ENCODE measurements around the gene PRDM5. TPM values are rescaled to one million over a fixed set of nuclear protein-coding genes. Genes with fewer than 3 reads are reported as not detected.

Gene PRDM5
- total and polyA plus RNA-seq, 2 of the 13 experiments (the other 11 are each of a cell fraction or from before 2014, with no cell fraction given): not detected

- H4K20me1 ChIP-seq (ENCODE audit: insufficient read depth, low read length): no peaks in the 10 kb centered on the region
- no peaks in the 10 kb centered on the region for H3K79me2 ChIP-seq (ENCODE audit: insufficient read depth, low read length)
- FAIRE-seq: no peak
- ChIA-PET POLR2A (no interaction called here), CTCF (ENCODE audit: low intra/inter-chr PET ratio, low total read pairs) (no interaction called here)
- H3K4me2 ChIP-seq (ENCODE audit: low read depth, low read length): no peak overlapping the region
- intact Hi-C loops (cut with micrococcal nuclease; ENCODE audit: unreplicated experiment) (no loop called here), in situ Hi-C loops (cut with HindIII; ENCODE audit: extremely low pct_ligation_motif_present, low pct_unique_long_range_greater_than_20kb) (no loop called here)
- H3K4me1 ChIP-seq (ENCODE audit: insufficient read depth, low read length): no peaks in the 10 kb centered on the region
- 2% methylated on average over 3 of the region's 3 CpGs for WGBS (ENCODE audit: low lambda C conversion rate)
- H3K27me3 ChIP-seq (ENCODE audit: control insufficient read depth in 1 of 2, insufficient read depth in 2 of 2, low read length in 2 of 2): no peaks in the 10 kb centered on the region
- no peaks in the 10 kb centered on the region for H3K9me3 ChIP-seq (ENCODE audit: low read length)
- ATAC-seq: no peak
- no peaks in the 10 kb centered on the region for H3K36me3 ChIP-seq (replicated peaks in 1 of 2; ENCODE audit: control insufficient read depth in 1 of 2, insufficient read depth in 2 of 2, low read length in 2 of 2)
- no peak overlapping the region for H3K4me3 ChIP-seq (replicated peaks in 1 of 3; ENCODE audit: insufficient read depth in 1 of 3, low read depth in 2 of 3, low read length in 3 of 3)
- H3K9ac ChIP-seq (ENCODE audit: insufficient read depth, low read depth, low read length): no peak overlapping the region
- no peak overlapping the region for H2AFZ ChIP-seq (ENCODE audit: low read length)
- no TSS peak for BruUV-seq (replicated peaks)
- TF ChIP-seq TEF (CRISPR knock-in tag; IDR thresholded peaks at IDR 0.05): no peak
- 0 out of 2 replicates have a peak, but pooled peaks have one; percentile 18 for TF ChIP-seq ATF7 (IDR thresholded peaks at IDR 0.05)
- TF ChIP-seq ATF7 (CRISPR knock-in tag; IDR thresholded peaks at IDR 0.05): no peak
- TF ChIP-seq CREB1 (IDR thresholded peaks at IDR 0.05): peak; percentile 82
- TF ChIP-seq CREB1 (CRISPR knock-in tag; IDR thresholded peaks at IDR 0.05): no peak
- no peak overlapping the region for H3K27ac ChIP-seq (ENCODE audit: extremely low read length, insufficient read depth, low read length)
- no peak for DNase-seq (ENCODE audit: low spot score)
Measured at GRCh38 chr4:120857312-120857711, 65.2 kb downstream of the PRDM5 start.

GRCh38 chr4:120856294-120856693, 66.2 kb downstream of the PRDM5 start:
- Histone ChIP-seq H3K4me2 (ENCODE audit: low read depth, low read length) (no peak overlapping the region), H3K4me3 (replicated peaks in 1 of 3; ENCODE audit: insufficient read depth in 1 of 3, low read depth in 2 of 3, low read length in 3 of 3) (no peak overlapping the region), H3K27ac (ENCODE audit: extremely low read length, insufficient read depth, low read length) (no peak overlapping the region), H3K79me2 (ENCODE audit: insufficient read depth, low read length) (no peaks in the 10 kb centered on the region), H3K9me3 (ENCODE audit: low read length) (no peaks in the 10 kb centered on the region), H3K27me3 (ENCODE audit: control insufficient read depth in 1 of 2, insufficient read depth in 2 of 2, low read length in 2 of 2) (no peaks in the 10 kb centered on the region), H3K36me3 (replicated peaks in 1 of 2; ENCODE audit: control insufficient read depth in 1 of 2, insufficient read depth in 2 of 2, low read length in 2 of 2) (no peaks in the 10 kb centered on the region), H4K20me1 (ENCODE audit: insufficient read depth, low read length) (no peaks in the 10 kb centered on the region), H3K9ac (ENCODE audit: insufficient read depth, low read depth, low read length) (no peak overlapping the region), H2AFZ (ENCODE audit: low read length) (no peak overlapping the region), H3K4me1 (ENCODE audit: insufficient read depth, low read length) (no peaks in the 10 kb centered on the region)
- in situ Hi-C loops (cut with HindIII; ENCODE audit: extremely low pct_ligation_motif_present, low pct_unique_long_range_greater_than_20kb): no loop called here
- BruUV-seq (replicated peaks): no TSS peak
- TF ChIP-seq GLI4 (CRISPR knock-in tag; IDR thresholded peaks at IDR 0.05; ENCODE audit: borderline replicate concordance): no peak
- TF ChIP-seq SMAD3 (CRISPR knock-in tag; IDR thresholded peaks at IDR 0.05): no peak
- TF ChIP-seq ZNF496 (CRISPR knock-in tag; IDR thresholded peaks at IDR 0.05; ENCODE audit: insufficient replicate concordance): no peak
- no peak for TF ChIP-seq IRX3 (CRISPR knock-in tag; IDR thresholded peaks at IDR 0.05; ENCODE audit: borderline replicate concordance, low read depth)
- no peak for TF ChIP-seq ELF4 (CRISPR knock-in tag; IDR thresholded peaks at IDR 0.05; ENCODE audit: borderline replicate concordance)
- no peak for TF ChIP-seq MEIS2 (CRISPR knock-in tag; IDR thresholded peaks at IDR 0.05)
- TF ChIP-seq ZNF414 (CRISPR knock-in tag; IDR thresholded peaks at IDR 0.05): no peak
- no peak for TF ChIP-seq ZNF292 (CRISPR knock-in tag; IDR thresholded peaks at IDR 0.05; ENCODE audit: borderline replicate concordance, low read depth)
- TF ChIP-seq IKZF5 (CRISPR knock-in tag; IDR thresholded peaks at IDR 0.05): no peak
- TF ChIP-seq FOXK2 (IDR thresholded peaks at IDR 0.05): no peak
- FAIRE-seq: no peak
- no peak for DNase-seq (ENCODE audit: low spot score)
- CTCF ChIA-PET (ENCODE audit: low intra/inter-chr PET ratio, low total read pairs): no interaction called here
- WGBS (ENCODE audit: low lambda C conversion rate): 2% methylated on average over 2 of the region's 2 CpGs
- POLR2A ChIA-PET: no interaction called here
- no peak for ATAC-seq
- intact Hi-C loops (cut with micrococcal nuclease; ENCODE audit: unreplicated experiment): no loop called here
